GM12873 (cell line): ENCODE measurements around the gene PGBD5.

Experiments used
- TF ChIP-seq, protein P1 (sequence below): IDR thresholded peaks from 2 replicates; pipeline ENCODE4 v1.5.1; 2012; ENCODE audit warnings: low read depth, mild to moderate bottlenecking, moderate library complexity, low read length, control low read depth; ENCODE audit not compliant: insufficient read depth; ENCODE audit errors: missing control alignments

The PGBD5 gene

DNA sequence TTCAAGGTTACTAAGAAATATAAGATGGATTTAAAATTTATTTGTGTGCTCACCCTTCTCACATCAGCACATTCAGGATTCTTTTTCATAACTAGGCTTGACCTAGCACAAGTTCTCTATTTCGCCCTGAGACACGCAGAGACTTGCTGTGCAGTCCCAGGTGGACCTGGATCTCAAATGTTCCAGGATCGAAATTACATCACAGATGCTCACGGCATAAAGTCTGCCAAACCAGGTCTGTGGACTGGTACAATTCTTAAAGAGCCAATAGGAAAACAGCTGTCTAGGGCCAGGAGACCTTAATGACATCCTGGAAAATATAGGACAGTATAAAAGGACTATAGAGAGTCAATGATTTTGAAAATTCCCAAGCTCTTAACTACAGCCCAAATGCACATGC is 2.2 kb downstream of the PGBD5 start:
- TF ChIP-seq, protein P1, sequence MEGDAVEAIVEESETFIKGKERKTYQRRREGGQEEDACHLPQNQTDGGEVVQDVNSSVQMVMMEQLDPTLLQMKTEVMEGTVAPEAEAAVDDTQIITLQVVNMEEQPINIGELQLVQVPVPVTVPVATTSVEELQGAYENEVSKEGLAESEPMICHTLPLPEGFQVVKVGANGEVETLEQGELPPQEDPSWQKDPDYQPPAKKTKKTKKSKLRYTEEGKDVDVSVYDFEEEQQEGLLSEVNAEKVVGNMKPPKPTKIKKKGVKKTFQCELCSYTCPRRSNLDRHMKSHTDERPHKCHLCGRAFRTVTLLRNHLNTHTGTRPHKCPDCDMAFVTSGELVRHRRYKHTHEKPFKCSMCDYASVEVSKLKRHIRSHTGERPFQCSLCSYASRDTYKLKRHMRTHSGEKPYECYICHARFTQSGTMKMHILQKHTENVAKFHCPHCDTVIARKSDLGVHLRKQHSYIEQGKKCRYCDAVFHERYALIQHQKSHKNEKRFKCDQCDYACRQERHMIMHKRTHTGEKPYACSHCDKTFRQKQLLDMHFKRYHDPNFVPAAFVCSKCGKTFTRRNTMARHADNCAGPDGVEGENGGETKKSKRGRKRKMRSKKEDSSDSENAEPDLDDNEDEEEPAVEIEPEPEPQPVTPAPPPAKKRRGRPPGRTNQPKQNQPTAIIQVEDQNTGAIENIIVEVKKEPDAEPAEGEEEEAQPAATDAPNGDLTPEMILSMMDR: no peak

DNA sequence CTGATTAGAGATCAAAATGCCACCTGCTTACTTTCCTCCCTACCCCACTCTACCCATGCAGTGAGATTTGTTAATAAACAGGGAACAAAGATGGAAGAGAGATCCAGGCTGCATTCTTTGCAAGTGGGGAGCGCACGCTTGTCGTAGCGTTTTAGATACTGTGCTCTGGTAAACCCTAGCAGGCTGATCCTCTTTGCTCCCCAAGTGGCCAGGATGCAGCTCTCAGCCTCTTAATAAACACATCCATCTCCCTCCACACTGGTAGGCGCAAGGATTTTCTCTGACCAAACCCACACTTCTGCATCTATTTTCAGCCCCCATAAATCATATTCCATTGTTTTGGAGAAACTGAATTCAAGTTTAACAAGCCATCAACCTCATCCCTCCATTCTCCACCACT is 2.9 kb downstream of the PGBD5 start:
- TF ChIP-seq, protein P1: no peak

DNA sequence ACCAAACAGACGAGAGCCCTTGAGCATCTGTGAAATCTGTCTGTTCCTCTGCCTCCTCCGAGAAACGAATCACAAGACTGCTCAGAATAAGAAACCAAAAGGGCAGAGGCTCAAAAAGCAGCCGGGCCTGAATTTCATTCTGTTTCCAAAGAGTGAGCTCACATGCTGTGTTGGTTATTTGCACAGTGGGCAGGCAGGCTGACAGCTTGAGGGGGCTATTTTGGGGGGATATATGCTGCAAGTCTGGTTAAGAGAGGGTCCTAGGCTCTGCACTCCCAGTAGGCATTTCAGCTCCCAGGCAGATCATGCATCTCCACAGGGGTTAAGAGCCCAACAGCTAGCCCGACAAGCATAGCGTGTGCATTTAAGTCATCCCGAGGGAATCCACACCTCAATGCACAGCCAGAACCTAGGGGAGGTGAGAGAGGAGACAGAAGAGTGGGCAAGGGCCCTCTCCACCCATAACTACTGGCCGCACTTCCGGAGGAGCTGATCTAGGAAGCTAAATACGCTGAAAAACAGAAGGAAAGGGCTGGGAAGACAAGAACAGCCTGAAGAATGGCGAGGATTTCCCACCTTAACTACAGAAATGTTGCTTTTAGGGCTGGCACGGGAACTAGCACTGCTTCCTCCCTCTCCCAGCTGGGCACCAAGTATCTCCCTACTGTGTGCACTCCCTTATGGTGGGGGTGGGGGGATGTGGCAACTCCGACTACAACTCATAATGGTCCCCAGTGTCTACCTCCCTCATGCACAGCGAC is 3.7 kb downstream of the PGBD5 start:
- TF ChIP-seq, protein P1: no peak

DNA sequence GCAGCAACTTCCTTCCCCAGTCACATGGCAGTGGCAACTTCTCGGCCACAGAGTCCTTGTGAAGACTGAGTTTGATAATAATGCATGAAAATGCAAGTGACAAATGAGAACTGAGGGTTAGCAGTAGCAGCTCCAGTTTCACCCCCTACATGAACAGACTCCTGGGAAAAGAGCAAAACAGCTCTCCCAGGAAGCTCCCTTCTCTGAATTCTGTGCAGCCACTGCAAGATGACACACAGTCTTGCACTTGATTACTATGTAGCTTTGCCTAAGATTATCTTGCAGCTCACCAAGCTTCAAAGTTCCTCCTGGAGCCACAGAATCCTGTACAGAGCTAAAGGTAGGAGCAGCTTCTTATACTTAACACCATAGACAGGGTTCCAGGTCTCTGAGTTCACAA is 4.7 kb downstream of the PGBD5 start:
- TF ChIP-seq, protein P1: no peak

- TF ChIP-seq, protein P1: no peak
Observed at GRCh38 chr1:230416430-230416829, 9.7 kb downstream of the PGBD5 start.

- TF ChIP-seq, protein P1: no peak
Observed at GRCh38 chr1:230415405-230416132, 10.6 kb downstream of the PGBD5 start.

DNA sequence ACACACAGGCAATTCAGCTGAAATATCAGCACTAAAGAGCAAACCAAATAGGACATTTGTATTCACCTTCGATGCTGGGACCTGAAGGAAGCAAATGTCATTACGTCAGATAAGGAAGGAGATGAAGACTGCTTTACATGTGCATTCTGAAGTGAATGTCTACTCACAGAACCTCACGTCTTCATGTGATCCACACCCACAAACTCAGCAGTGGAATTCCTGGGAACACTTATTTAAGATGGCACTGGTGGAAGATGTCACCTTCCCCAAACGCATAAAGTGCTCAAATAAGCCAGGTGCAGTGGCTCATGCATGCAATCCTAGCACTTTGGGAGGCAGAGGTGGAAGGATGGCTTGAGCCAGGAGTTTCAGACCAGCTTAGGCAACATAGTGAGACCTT is 11.4 kb downstream of the PGBD5 start:
- TF ChIP-seq, protein P1: no peak
